Erythroblast (primary cell): ENCODE measurements around the gene LRRTM4.
"Not testable (repeated sequence)": the region's sequence is repeated elsewhere in the genome, so short reads cannot be mapped to it uniquely, and the experiment has no call there.

Experiments
- DNase-seq, 2 experiments: peaks; one replicate each; lab custom pipeline; 2025; lab: John Stamatoyannopoulos, UW
- GATA1 ChIP-seq: IDR thresholded peaks from 2 replicates; pipeline ENCODE4 v1.6.1; 2011; ENCODE audit warnings: low read depth, mild to moderate bottlenecking, control low read depth, low read length, moderate library complexity
- POLR2A ChIP-seq: IDR thresholded peaks from 2 replicates; pipeline ENCODE4 v1.6.1; 2011; ENCODE audit warnings: mild to moderate bottlenecking, low read length

Gene LRRTM4

DNA sequence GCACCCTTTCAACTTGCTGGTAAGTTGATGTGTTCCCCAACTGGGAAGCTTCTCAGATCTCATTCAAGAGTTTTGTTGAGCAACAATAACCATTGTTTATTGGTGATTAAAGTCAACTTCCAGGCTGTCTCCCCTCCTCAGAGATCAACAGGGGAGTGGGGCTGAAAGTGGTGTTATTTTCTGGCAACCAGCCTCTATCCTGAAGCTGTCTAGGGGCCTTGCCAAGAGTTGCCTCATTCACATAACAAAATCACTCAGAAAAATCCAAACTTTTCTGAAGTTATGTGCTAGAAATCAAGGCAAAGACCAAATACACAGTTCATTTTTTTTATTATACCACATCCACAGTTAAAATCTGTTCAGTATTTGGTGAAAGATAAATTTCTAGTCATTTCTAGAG is 788.4 kb downstream of the LRRTM4 start:
- no peak for DNase-seq
- TF ChIP-seq GATA1 (no peak), POLR2A (no peak)

DNA sequence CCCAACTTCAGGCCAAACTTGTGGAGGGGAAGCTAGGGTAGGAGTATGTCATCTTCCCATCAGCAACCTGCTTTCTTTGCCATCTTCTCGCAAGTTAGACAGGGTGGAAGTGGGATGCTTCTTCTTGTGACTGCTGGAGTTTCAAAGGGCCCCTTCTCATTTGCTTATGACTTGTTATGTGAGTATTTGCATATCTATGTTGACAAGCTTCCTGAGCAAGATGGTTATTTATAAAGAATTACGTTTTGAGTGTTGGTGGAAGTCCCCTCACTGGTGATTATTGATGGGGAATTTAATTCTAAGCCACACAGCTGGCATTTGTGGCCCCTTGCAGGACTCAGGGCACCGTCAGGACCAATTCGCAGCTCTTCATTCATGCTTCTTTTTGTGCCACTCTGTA is 791.0 kb downstream of the LRRTM4 start:
- no peak for DNase-seq

DNA sequence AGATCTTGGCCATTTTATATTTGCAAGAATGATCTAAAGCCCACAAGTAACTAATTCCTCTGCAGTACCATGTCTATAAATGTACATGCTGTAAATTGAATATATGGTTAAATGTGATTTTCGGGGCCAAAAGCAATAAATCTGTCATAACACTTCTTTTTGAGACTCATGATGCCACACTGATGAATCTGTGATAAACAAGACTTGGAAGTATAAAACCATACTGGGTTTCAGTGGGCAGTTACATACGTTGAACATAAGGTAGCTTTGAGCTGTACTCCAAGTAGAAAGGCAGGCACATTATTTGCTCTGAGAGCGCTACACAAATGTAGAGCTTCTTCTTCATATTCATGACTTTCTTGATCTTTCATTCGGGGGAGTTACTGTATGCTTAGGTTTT is 792.2 kb downstream of the LRRTM4 start:
- no peak for DNase-seq
- TF ChIP-seq POLR2A = no peak
- no peak for TF ChIP-seq GATA1

More for the DNA sequence above, 791.0 kb downstream of the LRRTM4 start:
- no peak for TF ChIP-seq GATA1
- no peak for TF ChIP-seq POLR2A

- no peak for DNase-seq
- no peak for TF ChIP-seq POLR2A
- TF ChIP-seq GATA1 = no peak
These were observed 801.0 kb downstream of the LRRTM4 start for GRCh38 chr2:76721226-76721625.

GRCh38 chr2:76713312-76713711 is 808.9 kb downstream of the LRRTM4 start:
- no peak for DNase-seq
- TF ChIP-seq POLR2A (no peak), GATA1 (no peak)

DNA sequence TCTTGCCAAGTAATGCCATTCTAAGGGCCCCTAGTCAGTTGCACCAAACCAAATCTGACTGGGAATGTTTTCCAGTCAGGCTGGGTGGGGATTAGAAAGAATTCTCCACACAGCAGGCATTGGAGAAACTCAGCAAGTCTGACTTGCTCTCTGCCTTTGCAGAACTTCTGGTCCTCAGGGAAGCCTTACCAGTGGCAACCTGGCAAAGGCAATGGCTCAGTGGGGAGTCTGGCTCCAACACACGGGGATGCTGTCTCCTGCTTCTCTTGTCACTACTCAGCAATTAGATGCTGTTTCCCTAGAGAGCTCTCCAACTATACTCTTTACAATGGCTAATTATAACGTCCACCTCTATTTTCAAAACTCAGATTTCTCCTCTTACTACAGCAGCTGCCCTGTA is 810.7 kb downstream of the LRRTM4 start:
- DNase-seq = no peak
- TF ChIP-seq POLR2A (no peak), GATA1 (no peak)

GRCh38 chr2:76700894-76701293 is 821.3 kb downstream of the LRRTM4 start:
- TF ChIP-seq GATA1 (no peak), POLR2A (no peak)

GRCh38 chr2:76697998-76698713 is 824.0 kb downstream of the LRRTM4 start:
- not testable (repeated sequence) for DNase-seq

More at GRCh38 chr2:76700894-76701293, 821.3 kb downstream of the LRRTM4 start:
- DNase-seq = no peak
